Measurements from ENCODE around the gene HM13. TPM values are rescaled to one million over a fixed set of nuclear protein-coding genes. Genes with fewer than 3 reads are reported as not detected.

Gene HM13
- total and polyA plus RNA-seq, 7 donors, result 34.8 to 304 (median 62.5) TPM

DNA sequence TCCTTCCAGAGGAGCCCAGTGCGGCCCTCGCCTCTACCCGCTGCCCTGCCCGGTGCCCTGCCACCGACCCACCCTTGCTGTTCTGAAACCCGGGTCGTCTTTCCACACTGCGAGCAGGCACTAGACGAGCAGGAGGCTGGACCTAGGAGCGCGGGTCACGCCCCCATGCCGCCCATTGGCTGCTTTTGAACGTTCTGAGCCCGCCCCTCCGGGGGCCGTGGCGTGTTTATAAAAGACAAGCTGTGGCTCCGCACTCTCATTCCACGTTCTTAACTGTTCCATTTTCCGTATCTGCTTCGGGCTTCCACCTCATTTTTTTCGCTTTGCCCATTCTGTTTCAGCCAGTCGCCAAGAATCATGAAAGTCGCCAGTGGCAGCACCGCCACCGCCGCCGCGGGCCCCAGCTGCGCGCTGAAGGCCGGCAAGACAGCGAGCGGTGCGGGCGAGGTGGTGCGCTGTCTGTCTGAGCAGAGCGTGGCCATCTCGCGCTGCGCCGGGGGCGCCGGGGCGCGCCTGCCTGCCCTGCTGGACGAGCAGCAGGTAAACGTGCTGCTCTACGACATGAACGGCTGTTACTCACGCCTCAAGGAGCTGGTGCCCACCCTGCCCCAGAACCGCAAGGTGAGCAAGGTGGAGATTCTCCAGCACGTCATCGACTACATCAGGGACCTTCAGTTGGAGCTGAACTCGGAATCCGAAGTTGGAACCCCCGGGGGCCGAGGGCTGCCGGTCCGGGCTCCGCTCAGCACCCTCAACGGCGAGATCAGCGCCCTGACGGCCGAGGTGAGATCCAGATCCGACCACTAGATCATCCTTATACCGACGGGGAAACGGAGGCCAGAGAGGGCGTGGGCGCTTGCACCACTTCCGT, 91.0 kb downstream of the HM13 start, which contains the start of gene ID1:
Gene ID1 (plus strand): TSS at position 259 of the 871 bp plus-strand sequence. CDS start 99 bp downstream, at position 358.
- intact Hi-C loops (cut with DNase I), result no loop called here
- H3K4me1 ChIP-seq, result peaks cover 0 to 39% (median 31%) of the 10 kb centered on the region in 4 donors
- DNase-seq, result peak; percentile 97
- 0% methylated on average over 74 of the region's 74 CpGs for WGBS, 2 donors
- H3K36me3 ChIP-seq, result no peaks in the 10 kb centered on the region
- H3K27me3 ChIP-seq, result peaks cover 0 to 26% (median 0%) of the 10 kb centered on the region in 3 donors
- H3K4me3 ChIP-seq, result peak within 1 kb of the TSS; percentile 50 to 69 (median 63)
- TF ChIP-seq EP300 (IDR thresholded peaks at IDR 0.05) (no peak), CTCF (IDR thresholded peaks at IDR 0.05) (no peak), POLR2A (IDR thresholded peaks at IDR 0.05) (peak; percentile 77 to 92), POLR2AphosphoS5 (IDR thresholded peaks at IDR 0.05) (peak; percentile 95 to 99 (median 98))
- no peaks in the 10 kb centered on the region for H3K9me3 ChIP-seq
- H3K27ac ChIP-seq, result peak within 1 kb of the TSS; percentile 77 to 91 (median 80)

GRCh38 chr20:31605902-31606803, 91.9 kb downstream of the HM13 start:
- H3K9me3 ChIP-seq, result no peaks in the 10 kb centered on the region
- intact Hi-C loops (cut with DNase I), result no loop called here
- H3K36me3 ChIP-seq, result no peaks in the 10 kb centered on the region
- H3K4me1 ChIP-seq, result peaks cover 0 to 39% (median 31%) of the 10 kb centered on the region in 4 donors
- DNase-seq, result peak; percentile 72
- H3K27me3 ChIP-seq, result peaks cover 0 to 26% (median 0%) of the 10 kb centered on the region in 3 donors
- peak overlapping the region; percentile 50 to 69 (median 63) for H3K4me3 ChIP-seq
- H3K27ac ChIP-seq, result peak overlapping the region; percentile 77 to 91 (median 80)
- WGBS, 2 donors, result 2 to 8% methylated on average over 39 of the region's 39 CpGs
- TF ChIP-seq CTCF (IDR thresholded peaks at IDR 0.05) (no peak), POLR2AphosphoS5 (IDR thresholded peaks at IDR 0.05) (no peak), POLR2A (IDR thresholded peaks at IDR 0.05) (no peak), EP300 (IDR thresholded peaks at IDR 0.05) (no peak)

- WGBS, 2 donors, result 20 to 68% methylated on average over 8 of the region's 8 CpGs
- no peak for DNase-seq
- H3K4me1 ChIP-seq, result peaks cover 0 to 39% (median 31%) of the 10 kb centered on the region in 4 donors
- no peak for TF ChIP-seq POLR2A (IDR thresholded peaks at IDR 0.05)
- peak in 2 of 4 donors; percentile 25 to 32 for TF ChIP-seq POLR2AphosphoS5 (IDR thresholded peaks at IDR 0.05)
- peaks cover 0 to 26% (median 0%) of the 10 kb centered on the region in 3 donors for H3K27me3 ChIP-seq
- intact Hi-C loops (cut with DNase I), result no loop called here
- peak overlapping the region; percentile 77 to 91 (median 80) for H3K27ac ChIP-seq
- H3K4me3 ChIP-seq, result peak overlapping the region; percentile 50 to 69 (median 63)
- no peaks in the 10 kb centered on the region for H3K9me3 ChIP-seq
- no peaks in the 10 kb centered on the region for H3K36me3 ChIP-seq
Observed at GRCh38 chr20:31606804-31607639, 92.8 kb downstream of the HM13 start.

DNA sequence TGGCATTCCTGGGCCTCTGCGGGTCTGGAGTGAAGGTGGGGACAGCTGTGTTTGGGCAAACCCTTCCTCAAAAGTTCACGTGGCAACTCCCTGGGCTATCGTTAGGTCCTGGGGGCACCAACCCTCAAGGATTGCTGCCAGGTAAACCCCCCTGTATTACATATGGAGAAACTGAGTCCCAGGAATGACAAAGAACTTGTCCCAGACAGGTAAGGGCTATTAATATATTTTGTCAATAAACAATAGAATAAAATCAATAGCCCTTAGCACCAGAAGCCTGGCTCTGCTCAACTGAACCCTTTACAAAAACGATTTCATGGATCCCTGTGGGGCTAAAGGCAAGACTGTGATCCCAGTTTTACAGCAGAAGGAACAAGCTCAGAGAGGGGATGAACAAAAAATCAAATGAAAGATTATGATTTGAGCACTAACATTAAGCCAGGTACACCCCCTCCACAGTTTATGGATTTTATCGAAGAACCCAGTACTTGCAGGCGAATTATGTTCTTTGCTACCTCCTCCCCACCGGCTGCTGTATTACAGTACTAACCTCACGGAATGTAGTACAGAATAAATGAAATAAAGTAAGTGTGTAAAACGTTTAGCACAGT, 93.5 kb downstream of the HM13 start:
- H3K9me3 ChIP-seq, result no peaks in the 10 kb centered on the region
- peaks cover 0 to 25% (median 0%) of the 10 kb centered on the region in 3 donors for H3K27me3 ChIP-seq
- intact Hi-C loops (cut with DNase I), result no loop called here
- H3K36me3 ChIP-seq, result no peaks in the 10 kb centered on the region
- DNase-seq, result no peak
- 13 to 58% methylated on average over 9 of the region's 9 CpGs for WGBS, 2 donors
- peak overlapping the region in 2 of 4 donors; percentile 68 to 69 for H3K4me3 ChIP-seq
- no peak for TF ChIP-seq EP300 (IDR thresholded peaks at IDR 0.05)
- TF ChIP-seq CTCF (IDR thresholded peaks at IDR 0.05), result no peak
- no peak for TF ChIP-seq POLR2A (IDR thresholded peaks at IDR 0.05)
- TF ChIP-seq POLR2AphosphoS5 (IDR thresholded peaks at IDR 0.05), result no peak
- H3K27ac ChIP-seq, result peak overlapping the region; percentile 77 to 91 (median 80)
- H3K4me1 ChIP-seq, result peaks cover 0 to 43% (median 33%) of the 10 kb centered on the region in 4 donors
